ENCODE data around the gene AVP. TPM values are rescaled to one million over a fixed set of nuclear protein-coding genes. Genes with fewer than 3 reads are reported as not detected.
A peak's percentile ranks its signal among the peaks of the same experiment; 100 is the strongest.

AVP gene
- total and polyA plus RNA-seq, 2 of the 13 experiments (the other 11 are each of a cell fraction or from before 2014, with no cell fraction given) = 0.12 TPM; not detected in 1

- peak; percentile 79; the same call in 1 of the 2 replicates for TF ChIP-seq ZNF512B (CRISPR knock-in tag; IDR thresholded peaks at IDR 0.05; ENCODE audit: borderline replicate concordance)
- peak; percentile 59 for TF ChIP-seq BCL6 (CRISPR knock-in tag; IDR thresholded peaks at IDR 0.05)
- peak in 1 of 2 experiments; percentile 95; a peak in 2 of 4 replicates for TF ChIP-seq ATF4 (CRISPR knock-in tag; IDR thresholded peaks at IDR 0.05)
- peak; percentile 58; the same call in 1 of the 2 replicates for TF ChIP-seq RCOR2 (CRISPR knock-in tag; IDR thresholded peaks at IDR 0.05)
- TF ChIP-seq SRY (CRISPR knock-in tag; IDR thresholded peaks at IDR 0.05) = 0 out of 2 replicates have a peak, but pooled peaks have one; percentile 47
- TF ChIP-seq ZNF670 (CRISPR knock-in tag; IDR thresholded peaks at IDR 0.05; ENCODE audit: borderline replicate concordance) = peak; percentile 8; the same call in 1 of the 2 replicates
- TF ChIP-seq ZMYM4 (CRISPR knock-in tag; IDR thresholded peaks at IDR 0.05) = peak; percentile 64
- 0 out of 2 replicates have a peak, but pooled peaks have one; percentile 61 for TF ChIP-seq ZNF607 (CRISPR knock-in tag; IDR thresholded peaks at IDR 0.05; ENCODE audit: borderline replicate concordance)
- peak; percentile 14; the same call in 1 of the 2 replicates for TF ChIP-seq MAX (IDR thresholded peaks at IDR 0.05)
- TF ChIP-seq CSRNP1 (CRISPR knock-in tag; IDR thresholded peaks at IDR 0.05) = 0 out of 2 replicates have a peak, but pooled peaks have one; percentile 22
- peak; percentile 87 for TF ChIP-seq ZMYM2 (CRISPR knock-in tag; IDR thresholded peaks at IDR 0.05)
- TF ChIP-seq SAP130 (CRISPR knock-in tag; IDR thresholded peaks at IDR 0.05; ENCODE audit: low read depth) = peak; percentile 84
- 0 out of 2 replicates have a peak, but pooled peaks have one; percentile 23 for TF ChIP-seq CHD4 (IDR thresholded peaks at IDR 0.05; ENCODE audit: borderline replicate concordance, low read length)
- TF ChIP-seq KAT8 (CRISPR knock-in tag; IDR thresholded peaks at IDR 0.05) = peak; percentile 82
- peak; percentile 87; the same call in 1 of the 2 replicates for TF ChIP-seq ZNF614 (CRISPR knock-in tag; IDR thresholded peaks at IDR 0.05; ENCODE audit: borderline replicate concordance)
- TF ChIP-seq ZBTB7B (CRISPR knock-in tag; IDR thresholded peaks at IDR 0.05) = 0 out of 2 replicates have a peak, but pooled peaks have one; percentile 54
- peak; percentile 91 for TF ChIP-seq GATAD2A (CRISPR knock-in tag; IDR thresholded peaks at IDR 0.05)
- 0 out of 2 replicates have a peak, but pooled peaks have one; percentile 57 for TF ChIP-seq ZNF644 (CRISPR knock-in tag; IDR thresholded peaks at IDR 0.05; ENCODE audit: low read depth)
- peak; percentile 86 for TF ChIP-seq IKZF5 (CRISPR knock-in tag; IDR thresholded peaks at IDR 0.05)
- TF ChIP-seq MEIS1 (CRISPR knock-in tag; IDR thresholded peaks at IDR 0.05; ENCODE audit: borderline replicate concordance) = peak; percentile 23; the same call in 1 of the 2 replicates
- 0 out of 2 replicates have a peak, but pooled peaks have one; percentile 64 for TF ChIP-seq SNAPC2 (CRISPR knock-in tag; IDR thresholded peaks at IDR 0.05)
- 0 out of 2 replicates have a peak, but pooled peaks have one; percentile 39 for TF ChIP-seq ZBTB3 (CRISPR knock-in tag; IDR thresholded peaks at IDR 0.05; ENCODE audit: borderline replicate concordance, low read depth)
- peak; percentile 78; the same call in 1 of the 2 replicates for TF ChIP-seq SMAD1 (CRISPR knock-in tag; IDR thresholded peaks at IDR 0.05; ENCODE audit: borderline replicate concordance, low read depth)
Measured at GRCh38 chr20:3117839-3118379, 33.4 kb upstream of the AVP start (continued).

Data from HepG2 (cell line).